PC-3 (cell line): ENCODE data around the gene ZNF569. TPM values are rescaled to one million over a fixed set of nuclear protein-coding genes. Genes with fewer than 3 reads are reported as not detected.

Experiments used
- ATAC-seq: fragments of 200-7000 bp; cut with Tn5 transposase; 2 replicates; pipeline ENCODE4 v1.9.1; 2020; ENCODE audit warnings: mild to moderate bottlenecking, moderate library complexity
- BruUV-seq: library from RNA; stranded (reverse); fragments of 400-500 nt; replicated peaks from 2 replicates; lab custom pipeline; 2021; lab: Mats Ljungman, UMichigan
- CTCF ChIA-PET: fragments of 300-600 bp; sonication (Branson Sonifier 250); formaldehyde crosslinking; loops from one replicate; lab custom pipeline; 2022; ENCODE audit warnings: antibody characterized with exemption; lab: Charles Lee
- POLR2A ChIA-PET: fragments of 300-600 bp; sonication (Branson Sonifier 250); formaldehyde crosslinking; loops from one replicate; lab custom pipeline; 2022; ENCODE audit warnings: antibody characterized with exemption; ENCODE audit not compliant: unreplicated experiment; lab: Charles Lee
- DNase-seq: peaks from one replicate; pipeline ENCODE4 v3.0.0-alpha.2; 2015
- H2AFZ ChIP-seq: fragments of 300-600 bp; sonication (generic); 2 replicates; pipeline ENCODE4 v1.6.0; 2016; ENCODE audit warnings: antibody characterized with exemption, low read length
- H3F3A ChIP-seq: fragments of 300-600 bp; sonication (generic); one replicate; pipeline ENCODE4 v1.6.0; 2017; ENCODE audit warnings: antibody characterized with exemption, low read length, control low read depth, mild to moderate bottlenecking; ENCODE audit not compliant: unreplicated experiment
- H3K27ac ChIP-seq: fragments of 300-600 bp; sonication (generic); 2 replicates; pipeline ENCODE4 v1.5.1; 2016; ENCODE audit warnings: mild to moderate bottlenecking, low read length
- H3K27me3 ChIP-seq: fragments of 300-600 bp; sonication (generic); 2 replicates; pipeline ENCODE4 v1.6.1; 2016; ENCODE audit warnings: low read length, mixed read lengths
- H3K36me3 ChIP-seq: fragments of 300-600 bp; sonication (generic); 2 replicates; pipeline ENCODE4 v1.6.1; 2016; ENCODE audit warnings: low read depth, mixed run types, low read length, mixed read lengths
- H3K4me1 ChIP-seq: fragments of 300-600 bp; sonication (generic); 2 replicates; pipeline ENCODE4 v1.5.1; 2016; ENCODE audit warnings: low read length; ENCODE audit not compliant: insufficient read depth
- H3K4me2 ChIP-seq: fragments of 300-600 bp; sonication (generic); 2 replicates; pipeline ENCODE4 v1.6.0; 2016; ENCODE audit warnings: low read length
- H3K4me3 ChIP-seq: fragments of 300-600 bp; sonication (generic); 2 replicates; pipeline ENCODE4 v1.5.1; 2016; ENCODE audit warnings: mild to moderate bottlenecking, low read length, mixed read lengths
- H3K79me2 ChIP-seq: fragments of 300-600 bp; sonication (generic); 2 replicates; pipeline ENCODE4 v1.6.1; 2017; ENCODE audit warnings: low read length, mixed read lengths
- H3K9ac ChIP-seq: fragments of 300-600 bp; sonication (generic); 2 replicates; pipeline ENCODE4 v1.6.0; 2016; ENCODE audit warnings: mild to moderate bottlenecking, low read length
- H3K9me2 ChIP-seq: fragments of 300-600 bp; sonication (generic); replicated peaks from 2 replicates; pipeline ENCODE4 v1.6.1; 2016; ENCODE audit warnings: mixed run types, low read length, mixed read lengths
- H3K9me3 ChIP-seq: fragments of 300-600 bp; sonication (generic); 2 replicates; pipeline ENCODE4 v1.6.1; 2016; ENCODE audit warnings: low read length, mixed read lengths
- H4K20me1 ChIP-seq: fragments of 300-600 bp; sonication (generic); 2 replicates; pipeline ENCODE4 v1.6.1; 2016; ENCODE audit warnings: low read length, mixed read lengths
- CTCF ChIP-seq: fragments of 300-600 bp; sonication (generic); conservative IDR thresholded peaks from 2 replicates; pipeline ENCODE4 v1.5.1; 2017; ENCODE audit warnings: antibody characterized with exemption, low read depth, mild to moderate bottlenecking, low read length
- EZH2 ChIP-seq: fragments of 300-600 bp; sonication (generic); IDR thresholded peaks from one replicate; pipeline ENCODE4 v1.6.1; 2017; ENCODE audit warnings: antibody characterized with exemption, mild to moderate bottlenecking, low read length; ENCODE audit not compliant: unreplicated experiment
- EZH2phosphoT487 ChIP-seq: fragments of 300-600 bp; sonication (generic); IDR thresholded peaks from 2 replicates; pipeline ENCODE4 v1.6.1; 2018; ENCODE audit warnings: mild to moderate bottlenecking, antibody characterized with exemption, low read length, borderline replicate concordance
- intact Hi-C: fragments of 100-400 bp; cut with micrococcal nuclease; formaldehyde crosslinking; loops from 2 replicates; pipeline ENCODE4 v1.9.0; 2023
- total RNA-seq: library from RNA; depleted of rRNA; stranded (reverse); fragments of >200 nt; gene quantifications from 2 replicates; pipeline ENCODE4 v1.2.3, GENCODE V29; 2014

The ZNF569 gene
- total RNA-seq, 1 experiment from 2014 or later = 1.5 TPM

- Histone ChIP-seq H3K9ac (no peak overlapping the region), H3K27me3 (no peaks in the 10 kb centered on the region), H3K4me1 (no peaks in the 10 kb centered on the region), H3K27ac (no peak overlapping the region), H3K4me2 (no peak overlapping the region), H3F3A (no peaks in the 10 kb centered on the region), H3K36me3 (no peaks in the 10 kb centered on the region), H3K79me2 (no peaks in the 10 kb centered on the region), H3K4me3 (no peak overlapping the region), H3K9me2 (no peaks in the 10 kb centered on the region), H2AFZ (no peak overlapping the region), H4K20me1 (no peaks in the 10 kb centered on the region), H3K9me3 (peaks cover 6% of the 10 kb centered on the region; the same call in 1 of the 2 replicates)
- intact Hi-C loops = no loop called here
- ChIA-PET CTCF (no interaction called here), POLR2A (no interaction called here)
- no peak for TF ChIP-seq EZH2phosphoT487
- TF ChIP-seq CTCF = no peak
- no peak for TF ChIP-seq EZH2
- ATAC-seq = no peak
- DNase-seq = no peak
- no TSS peak for BruUV-seq
Measured at GRCh38 chr19:37511821-37512220, 44.6 kb upstream of the ZNF569 start.

GRCh38 chr19:37511186-37511585 lies 43.9 kb upstream of the ZNF569 start:
- POLR2A ChIA-PET = no interaction called here
- no peaks in the 10 kb centered on the region for H3K27me3 ChIP-seq
- H2AFZ ChIP-seq = no peak overlapping the region
- no peaks in the 10 kb centered on the region for H3K36me3 ChIP-seq
- H3F3A ChIP-seq = no peaks in the 10 kb centered on the region
- no peak overlapping the region for H3K4me2 ChIP-seq
- no peak for ATAC-seq
- no peak for DNase-seq
- BruUV-seq = no TSS peak
- no peak overlapping the region for H3K9ac ChIP-seq
- no peak overlapping the region for H3K27ac ChIP-seq
- intact Hi-C loops = no loop called here
- no peaks in the 10 kb centered on the region for H3K9me2 ChIP-seq
- TF ChIP-seq EZH2phosphoT487 (no peak), CTCF (no peak), EZH2 (no peak)
- no peaks in the 10 kb centered on the region for H3K4me1 ChIP-seq
- no peaks in the 10 kb centered on the region for H4K20me1 ChIP-seq
- H3K4me3 ChIP-seq = no peak overlapping the region
- H3K9me3 ChIP-seq = peaks cover 6% of the 10 kb centered on the region; the same call in 1 of the 2 replicates
- CTCF ChIA-PET = no interaction called here
- H3K79me2 ChIP-seq = no peaks in the 10 kb centered on the region

- no peaks in the 10 kb centered on the region for H3F3A ChIP-seq
- 0 out of 2 replicates have a peak, but pooled peaks cover 3% of the 10 kb centered on the region for H3K9me3 ChIP-seq
- ATAC-seq = no peak
- ChIA-PET CTCF (no interaction called here), POLR2A (no interaction called here)
- TF ChIP-seq EZH2phosphoT487 (no peak), CTCF (no peak), EZH2 (no peak)
- no peak overlapping the region for H3K27ac ChIP-seq
- no peak overlapping the region for H3K4me2 ChIP-seq
- H3K79me2 ChIP-seq = no peaks in the 10 kb centered on the region
- no peaks in the 10 kb centered on the region for H3K36me3 ChIP-seq
- no peaks in the 10 kb centered on the region for H4K20me1 ChIP-seq
- H3K9me2 ChIP-seq = no peaks in the 10 kb centered on the region
- intact Hi-C loops = no loop called here
- no peak overlapping the region for H3K9ac ChIP-seq
- no peak overlapping the region for H2AFZ ChIP-seq
- H3K4me1 ChIP-seq = no peaks in the 10 kb centered on the region
- no peaks in the 10 kb centered on the region for H3K27me3 ChIP-seq
- H3K4me3 ChIP-seq = no peak overlapping the region
- BruUV-seq = no TSS peak
- no peak for DNase-seq
Measured at GRCh38 chr19:37507167-37507464, 39.9 kb upstream of the ZNF569 start.
